ENCODE results near the gene EFNA5. TPM values are rescaled to one million over a fixed set of nuclear protein-coding genes. Genes with fewer than 3 reads are reported as not detected.

Gene EFNA5
- total RNA-seq, 1 experiment from 2014 or later, result 42.7 TPM

- no peaks in the 10 kb centered on the region for H3F3A ChIP-seq (ENCODE audit: insufficient read depth, low read depth)
- ChIA-PET POLR2A (ENCODE audit: unreplicated experiment) (interaction anchor here (0.5 kb wide), 1 partner anchor 21 kb away, joined by 4 read pairs; no protein-coding TSS in a partner anchor), CTCF (no interaction called here)
- TF ChIP-seq, protein P1, sequence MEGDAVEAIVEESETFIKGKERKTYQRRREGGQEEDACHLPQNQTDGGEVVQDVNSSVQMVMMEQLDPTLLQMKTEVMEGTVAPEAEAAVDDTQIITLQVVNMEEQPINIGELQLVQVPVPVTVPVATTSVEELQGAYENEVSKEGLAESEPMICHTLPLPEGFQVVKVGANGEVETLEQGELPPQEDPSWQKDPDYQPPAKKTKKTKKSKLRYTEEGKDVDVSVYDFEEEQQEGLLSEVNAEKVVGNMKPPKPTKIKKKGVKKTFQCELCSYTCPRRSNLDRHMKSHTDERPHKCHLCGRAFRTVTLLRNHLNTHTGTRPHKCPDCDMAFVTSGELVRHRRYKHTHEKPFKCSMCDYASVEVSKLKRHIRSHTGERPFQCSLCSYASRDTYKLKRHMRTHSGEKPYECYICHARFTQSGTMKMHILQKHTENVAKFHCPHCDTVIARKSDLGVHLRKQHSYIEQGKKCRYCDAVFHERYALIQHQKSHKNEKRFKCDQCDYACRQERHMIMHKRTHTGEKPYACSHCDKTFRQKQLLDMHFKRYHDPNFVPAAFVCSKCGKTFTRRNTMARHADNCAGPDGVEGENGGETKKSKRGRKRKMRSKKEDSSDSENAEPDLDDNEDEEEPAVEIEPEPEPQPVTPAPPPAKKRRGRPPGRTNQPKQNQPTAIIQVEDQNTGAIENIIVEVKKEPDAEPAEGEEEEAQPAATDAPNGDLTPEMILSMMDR (conservative IDR thresholded peaks at IDR 0.05), result no peak
- no peak for TF ChIP-seq EZH2 (IDR thresholded peaks at IDR 0.05; ENCODE audit: low read depth)
- intact Hi-C loops (cut with micrococcal nuclease; ENCODE audit: unreplicated experiment), result no loop called here
- no peaks in the 10 kb centered on the region for H4K20me1 ChIP-seq (ENCODE audit: insufficient read depth)
- 0 out of 2 replicates have a peak, but pooled peaks cover 4% of the 10 kb centered on the region for H3K9me2 ChIP-seq (ENCODE audit: insufficient read depth)
- H2AFZ ChIP-seq, result no peak overlapping the region
- DNase-seq, result no peak
- peaks cover 88% of the 10 kb centered on the region for H3K79me2 ChIP-seq (ENCODE audit: low read depth)
- BruUV-seq (replicated peaks), result no TSS peak
- no peaks in the 10 kb centered on the region for H3K4me1 ChIP-seq (replicated peaks; ENCODE audit: insufficient read depth)
- H3K27me3 ChIP-seq (ENCODE audit: insufficient read depth, low read depth), result no peaks in the 10 kb centered on the region
- H3K36me3 ChIP-seq (ENCODE audit: low read depth), result no peaks in the 10 kb centered on the region
- no peak overlapping the region for H3K4me2 ChIP-seq
- H3K27ac ChIP-seq, result no peak overlapping the region
- H3K9me3 ChIP-seq (ENCODE audit: insufficient read depth, low read depth), result peaks cover 4% of the 10 kb centered on the region; the same call in 1 of the 2 replicates
- H3K4me3 ChIP-seq, result no peak overlapping the region
These were observed 223.8 kb downstream of the EFNA5 start for GRCh38 chr5:107446972-107447371.

DNA sequence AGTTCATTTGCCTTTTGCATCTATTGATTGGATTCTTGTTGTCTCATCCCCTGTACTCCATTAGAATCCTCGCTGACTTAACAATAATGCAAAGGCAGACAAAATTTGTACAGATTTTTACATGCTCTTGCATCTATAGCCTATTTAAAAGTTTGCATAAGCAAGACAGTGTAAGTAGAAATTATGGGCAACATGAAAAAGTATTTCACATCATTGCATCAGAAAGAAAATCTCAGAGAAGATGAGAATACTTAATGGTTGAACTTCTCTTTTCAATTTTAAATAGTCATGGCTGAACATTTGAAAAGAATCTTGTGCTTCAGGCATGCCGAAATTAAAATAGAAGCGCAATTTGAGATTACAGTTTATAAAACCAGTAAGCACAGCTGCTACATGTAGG lies 226.4 kb downstream of the EFNA5 start:
- Histone ChIP-seq H3K36me3 (ENCODE audit: low read depth) (0 out of 2 replicates have a peak, but pooled peaks cover 9% of the 10 kb centered on the region), H3K4me1 (replicated peaks; ENCODE audit: insufficient read depth) (no peaks in the 10 kb centered on the region), H3K4me3 (no peak overlapping the region), H3K4me2 (no peak overlapping the region), H4K20me1 (ENCODE audit: insufficient read depth) (no peaks in the 10 kb centered on the region), H3K27ac (no peak overlapping the region), H3K27me3 (ENCODE audit: insufficient read depth, low read depth) (no peaks in the 10 kb centered on the region), H3K79me2 (ENCODE audit: low read depth) (peaks cover 87% of the 10 kb centered on the region), H2AFZ (no peak overlapping the region), H3K9me2 (ENCODE audit: insufficient read depth) (0 out of 2 replicates have a peak, but pooled peaks cover 4% of the 10 kb centered on the region), H3F3A (ENCODE audit: insufficient read depth, low read depth) (no peaks in the 10 kb centered on the region), H3K9me3 (ENCODE audit: insufficient read depth, low read depth) (no peaks in the 10 kb centered on the region)
- no TSS peak for BruUV-seq (replicated peaks)
- ChIA-PET CTCF (no interaction called here), POLR2A (ENCODE audit: unreplicated experiment) (no interaction called here)
- intact Hi-C loops (cut with micrococcal nuclease; ENCODE audit: unreplicated experiment), result no loop called here
- DNase-seq, result no peak
- no peak for TF ChIP-seq EZH2 (IDR thresholded peaks at IDR 0.05; ENCODE audit: low read depth)
- TF ChIP-seq, protein P1 (conservative IDR thresholded peaks at IDR 0.05), result no peak

DNA sequence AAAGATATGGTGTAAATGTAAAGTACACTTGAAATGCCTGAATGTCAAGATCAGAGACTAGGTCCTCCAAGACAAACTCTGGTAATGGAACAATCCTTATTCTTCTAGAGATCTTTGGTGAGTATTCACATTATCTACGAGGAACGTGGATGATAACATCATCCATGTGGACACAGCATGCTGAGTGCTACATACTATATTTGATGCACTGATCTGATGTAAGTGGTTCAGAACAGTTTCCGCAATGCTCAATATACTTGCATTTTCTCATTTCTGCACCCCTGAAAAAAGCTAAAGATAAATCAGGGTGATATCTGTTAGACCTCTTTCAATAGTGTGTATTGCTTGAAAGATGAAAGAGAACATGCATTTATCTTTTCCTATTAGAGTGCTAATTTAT lies 226.8 kb downstream of the EFNA5 start:
- Histone ChIP-seq H4K20me1 (ENCODE audit: insufficient read depth) (no peaks in the 10 kb centered on the region), H3K9me3 (ENCODE audit: insufficient read depth, low read depth) (no peaks in the 10 kb centered on the region), H3K4me3 (no peak overlapping the region), H3K27me3 (ENCODE audit: insufficient read depth, low read depth) (no peaks in the 10 kb centered on the region), H3K9me2 (ENCODE audit: insufficient read depth) (0 out of 2 replicates have a peak, but pooled peaks cover 4% of the 10 kb centered on the region), H3K79me2 (ENCODE audit: low read depth) (peaks cover 87% of the 10 kb centered on the region), H3K27ac (no peak overlapping the region), H3K36me3 (ENCODE audit: low read depth) (0 out of 2 replicates have a peak, but pooled peaks cover 9% of the 10 kb centered on the region), H2AFZ (no peak overlapping the region), H3K4me2 (no peak overlapping the region), H3F3A (ENCODE audit: insufficient read depth, low read depth) (no peaks in the 10 kb centered on the region), H3K4me1 (replicated peaks; ENCODE audit: insufficient read depth) (no peaks in the 10 kb centered on the region)
- ChIA-PET POLR2A (ENCODE audit: unreplicated experiment) (no interaction called here), CTCF (no interaction called here)
- no peak for DNase-seq
- TF ChIP-seq, protein P1 (conservative IDR thresholded peaks at IDR 0.05), result no peak
- no peak for TF ChIP-seq EZH2 (IDR thresholded peaks at IDR 0.05; ENCODE audit: low read depth)
- intact Hi-C loops (cut with micrococcal nuclease; ENCODE audit: unreplicated experiment), result no loop called here
- no TSS peak for BruUV-seq (replicated peaks)

Data from PC-9 (cell line).